Stimulated activated CD4-positive, alpha-beta T cell treated with anti-CD3 and anti-CD28 coated beads, Interleukin-1b, Interleukin-23, amount 100 ng/mL, for 24 hours (primary cell): ENCODE measurements around the gene SHC3.
A peak's percentile ranks its signal among the peaks of the same experiment; 100 is the strongest.

Experiments
- DNase-seq, 4 experiments: peaks; one replicate each; pipeline ENCODE4 v3.0.0-alpha.2; 2020; ENCODE audit warnings: low read depth in 4 of 4, low spot score in 1 of 4

Gene SHC3

GRCh38 chr9:89187541-89187940 is 8.9 kb upstream of the SHC3 start:
- no peak for DNase-seq

- DNase-seq = no peak
These were observed 8.3 kb upstream of the SHC3 start for GRCh38 chr9:89186960-89187359.

- DNase-seq = no peak
These were observed 7.4 kb upstream of the SHC3 start for GRCh38 chr9:89185980-89186379.

- no peak for DNase-seq
These were observed 4.5 kb upstream of the SHC3 start for GRCh38 chr9:89183146-89183545.

- no peak for DNase-seq
These were observed 3.8 kb upstream of the SHC3 start for GRCh38 chr9:89182369-89182768.

- peak in 2 of 4 experiments; percentile 41 to 55 for DNase-seq
These were observed 1.5 kb upstream of the SHC3 start for GRCh38 chr9:89179895-89180734.

GRCh38 chr9:89179540-89179894 is 899 bp upstream of the SHC3 start:
- DNase-seq = no peak

GRCh38 chr9:89178830-89179539 is 367 bp upstream of the SHC3 start:
- DNase-seq = no peak

- DNase-seq = no peak
These were observed 1.3 kb downstream of the SHC3 start for GRCh38 chr9:89177012-89177943.

GRCh38 chr9:89175828-89176261 is 2.8 kb downstream of the SHC3 start:
- DNase-seq = no peak

GRCh38 chr9:89174291-89174690 is 4.3 kb downstream of the SHC3 start:
- no peak for DNase-seq

- no peak for DNase-seq
These were observed 5.5 kb downstream of the SHC3 start for GRCh38 chr9:89173072-89173471.

- no peak for DNase-seq
These were observed 6.2 kb downstream of the SHC3 start for GRCh38 chr9:89172398-89172797.

- no peak for DNase-seq
These were observed 6.9 kb downstream of the SHC3 start for GRCh38 chr9:89171693-89172092.

- no peak for DNase-seq
These were observed 7.4 kb downstream of the SHC3 start for GRCh38 chr9:89171231-89171630.

GRCh38 chr9:89168901-89169813 is 9.5 kb downstream of the SHC3 start:
- no peak for DNase-seq

GRCh38 chr9:89167788-89168187 is 10.8 kb downstream of the SHC3 start:
- no peak for DNase-seq

- no peak for DNase-seq
These were observed 11.8 kb downstream of the SHC3 start for GRCh38 chr9:89166852-89167251.

GRCh38 chr9:89165880-89166279 is 12.7 kb downstream of the SHC3 start:
- no peak for DNase-seq

GRCh38 chr9:89165341-89165740 is 13.3 kb downstream of the SHC3 start:
- no peak for DNase-seq
